Measurements from ENCODE around the gene SLFN14. TPM values are rescaled to one million over a fixed set of nuclear protein-coding genes. Genes with fewer than 3 reads are reported as not detected.

SLFN14 gene
- polyA plus RNA-seq, 3 donors, result 0.11 to 0.12 TPM; not detected in 1

- H3K4me3 ChIP-seq (replicated peaks in 1 of 3; ENCODE audit: low read depth in 2 of 3, low read length in 3 of 3), result no peak overlapping the region
- Mint-ChIP-seq H3K9me3 (peaks cover 0 to 3% (median 1%) of the 10 kb centered on the region in 7 donors), H3K4me1 (peaks cover 14% of the 10 kb centered on the region), H3K36me3 (no peaks in the 10 kb centered on the region), H3K4me3 (no peak overlapping the region), H3K27ac (no peak overlapping the region), H3K27me3 (ENCODE audit: low read depth in 3 of 3) (peaks cover 0 to 4% (median 4%) of the 10 kb centered on the region in 3 donors)
- no peak overlapping the region for H3K4me2 ChIP-seq (replicated peaks; ENCODE audit: extremely low read depth, low read length, poor library complexity, severe bottlenecking)
- H3K9me3 ChIP-seq (replicated peaks in 1 of 2; ENCODE audit: control insufficient read depth in 1 of 2, insufficient read depth in 1 of 2, low read length in 2 of 2), result no peaks in the 10 kb centered on the region
- DNase-seq, result no peak
- H3K27ac ChIP-seq (ENCODE audit: low read depth in 1 of 2, low read length in 2 of 2), result no peak overlapping the region
- H3K4me1 ChIP-seq (ENCODE audit: control insufficient read depth in 1 of 2, insufficient read depth in 2 of 2, low read length in 2 of 2), result peaks cover 11 to 18% of the 10 kb centered on the region in 2 donors
- H3K27me3 ChIP-seq (ENCODE audit: control insufficient read depth in 2 of 2, insufficient read depth in 2 of 2, low read length in 2 of 2), result no peaks in the 10 kb centered on the region
- no peak overlapping the region for H3K9ac ChIP-seq (ENCODE audit: insufficient read depth, low read length, poor library complexity, severe bottlenecking)
- H3K36me3 ChIP-seq (replicated peaks in 1 of 2; ENCODE audit: control insufficient read depth in 1 of 2, insufficient read depth in 2 of 2, low read length in 2 of 2), result no peaks in the 10 kb centered on the region
- no peak overlapping the region for H2AFZ ChIP-seq (ENCODE audit: insufficient read depth, low read depth, low read length, poor library complexity, severe bottlenecking)
- no peaks in the 10 kb centered on the region for H4K20me1 ChIP-seq (ENCODE audit: insufficient read depth, low read length)
- H3K79me2 ChIP-seq (ENCODE audit: insufficient read depth, low read length), result no peaks in the 10 kb centered on the region
- 64% methylated on average over 2 of the region's 8 CpGs for WGBS (ENCODE audit: insufficient coverage)
- intact Hi-C loops (cut with micrococcal nuclease), result loop anchor here in 1 of 2 donors (10.0 kb wide), 1 partner anchor 256 kb away; the partner anchor contains the start of gene TAF15
- no peak for TF ChIP-seq CTCF (IDR thresholded peaks at IDR 0.05)
Observed at GRCh38 chr17:35548208-35548810, 12.3 kb downstream of the SLFN14 start.

GRCh38 chr17:35546487-35546886 lies 14.1 kb downstream of the SLFN14 start:
- Histone ChIP-seq H3K9ac (ENCODE audit: insufficient read depth, low read length, poor library complexity, severe bottlenecking) (no peak overlapping the region), H3K4me1 (ENCODE audit: control insufficient read depth in 1 of 2, insufficient read depth in 2 of 2, low read length in 2 of 2) (peaks cover 14 to 22% of the 10 kb centered on the region in 2 donors), H3K4me3 (replicated peaks in 1 of 3; ENCODE audit: low read depth in 2 of 3, low read length in 3 of 3) (peak overlapping the region in 1 of 3 experiments; percentile 25), H4K20me1 (ENCODE audit: insufficient read depth, low read length) (no peaks in the 10 kb centered on the region), H3K4me2 (replicated peaks; ENCODE audit: extremely low read depth, low read length, poor library complexity, severe bottlenecking) (peak overlapping the region; percentile 18), H3K27ac (ENCODE audit: low read depth in 1 of 2, low read length in 2 of 2) (no peak overlapping the region), H3K79me2 (ENCODE audit: insufficient read depth, low read length) (no peaks in the 10 kb centered on the region), H3K9me3 (replicated peaks in 1 of 2; ENCODE audit: control insufficient read depth in 1 of 2, insufficient read depth in 1 of 2, low read length in 2 of 2) (no peaks in the 10 kb centered on the region), H2AFZ (ENCODE audit: insufficient read depth, low read depth, low read length, poor library complexity, severe bottlenecking) (peak overlapping the region; percentile 29), H3K36me3 (replicated peaks in 1 of 2; ENCODE audit: control insufficient read depth in 1 of 2, insufficient read depth in 2 of 2, low read length in 2 of 2) (no peaks in the 10 kb centered on the region), H3K27me3 (ENCODE audit: control insufficient read depth in 2 of 2, insufficient read depth in 2 of 2, low read length in 2 of 2) (no peaks in the 10 kb centered on the region)
- Mint-ChIP-seq H3K36me3 (no peaks in the 10 kb centered on the region), H3K4me3 (peak overlapping the region in 1 of 2 donors; percentile 49), H3K9me3 (peaks cover 0 to 3% (median 0%) of the 10 kb centered on the region in 7 donors), H3K27me3 (ENCODE audit: low read depth in 3 of 3) (peaks cover 0 to 1% (median 0%) of the 10 kb centered on the region in 3 donors), H3K27ac (peak overlapping the region; percentile 12 to 82 (median 63)), H3K4me1 (peaks cover 18% of the 10 kb centered on the region)
- no peak for TF ChIP-seq CTCF (IDR thresholded peaks at IDR 0.05)
- WGBS (ENCODE audit: insufficient coverage), result 88% methylated on average over 1 of the region's 1 CpG
- DNase-seq, result peak; percentile 30 to 68 (median 50)
- intact Hi-C loops (cut with micrococcal nuclease), result loop anchor here in 1 of 2 donors (10.0 kb wide), 1 partner anchor 258 kb away; the partner anchor contains the start of gene TAF15
